GM18519 (cell line): Measurements from ENCODE around the gene CRYBG2.
"Not testable (repeated sequence)": the region's sequence is repeated elsewhere in the genome, so short reads cannot be mapped to it uniquely, and the experiment has no call there.

Experiments
- ATAC-seq: cut with Tn5 transposase; IDR thresholded peaks from one replicate; pipeline ENCODE4 v1.9.1; 2021; ENCODE audit warnings: mild to moderate bottlenecking, moderate library complexity; ENCODE audit not compliant: unreplicated experiment, low FRiP score

Gene CRYBG2

GRCh38 chr1:26322042-26322331 is 31.9 kb downstream of the CRYBG2 start:
- ATAC-seq, result no peak

GRCh38 chr1:26321315-26322041 is 32.5 kb downstream of the CRYBG2 start:
- ATAC-seq, result no peak

GRCh38 chr1:26320896-26321295 is 33.0 kb downstream of the CRYBG2 start:
- no peak for ATAC-seq

GRCh38 chr1:26318338-26319064 is 35.4 kb downstream of the CRYBG2 start:
- ATAC-seq, result no peak

GRCh38 chr1:26317612-26318337 is 36.2 kb downstream of the CRYBG2 start, which contains the start of gene CD52:
Gene CD52, plus strand, starts transcription at chr1:26317958. Its CDS starts 60 bp downstream, at chr1:26318018.
- ATAC-seq, result no peak

- ATAC-seq, result no peak
These were observed 36.8 kb downstream of the CRYBG2 start for GRCh38 chr1:26317146-26317545.

- ATAC-seq, result no peak
These were observed 37.8 kb downstream of the CRYBG2 start for GRCh38 chr1:26315874-26316850.

- no peak for ATAC-seq
These were observed 39.4 kb downstream of the CRYBG2 start for GRCh38 chr1:26314501-26314900.

GRCh38 chr1:26307966-26308899 is 45.7 kb downstream of the CRYBG2 start:
- ATAC-seq, result not testable (repeated sequence)

GRCh38 chr1:26307363-26307781 is 46.6 kb downstream of the CRYBG2 start:
- no peak for ATAC-seq

- ATAC-seq, result peak; percentile 87
These were observed 47.4 kb downstream of the CRYBG2 start, which contains the start of gene UBXN11 for GRCh38 chr1:26306290-26307229. Gene UBXN11, minus strand, starts transcription at chr1:26306636. Its CDS starts 3,753 bp downstream, at chr1:26302883.

- ATAC-seq, result no peak
These were observed 48.2 kb downstream of the CRYBG2 start for GRCh38 chr1:26305667-26306289.

- no peak for ATAC-seq
These were observed 51.1 kb downstream of the CRYBG2 start for GRCh38 chr1:26302733-26303405.

GRCh38 chr1:26300578-26301275 is 53.2 kb downstream of the CRYBG2 start:
- ATAC-seq, result no peak

- ATAC-seq, result no peak
These were observed 56.2 kb downstream of the CRYBG2 start for GRCh38 chr1:26297791-26298124.

GRCh38 chr1:26297057-26297790 is 56.7 kb downstream of the CRYBG2 start:
- no peak for ATAC-seq
